BJ (cell line): ENCODE results near the gene DCDC1. TPM values are rescaled to one million over a fixed set of nuclear protein-coding genes. Genes with fewer than 3 reads are reported as not detected.

Experiments
- CTCF ChIA-PET: fragments of 350-600 bp; formaldehyde crosslinking; extraction: SDS; loops from one replicate; lab custom pipeline; 2021; ENCODE audit warnings: antibody characterized with exemption, inconsistent platforms; lab: Yijun Ruan, JAX
- POLR2A ChIA-PET: fragments of 300-600 bp; sonication (Branson Sonifier 250); formaldehyde crosslinking; extraction: SDS; loops from one replicate; lab custom pipeline; 2021; ENCODE audit warnings: antibody characterized with exemption; lab: Charles Lee
- DNase-seq: peaks from one replicate; pipeline ENCODE4 v3.0.0-alpha.2; 2011; ENCODE audit warnings: low read depth
- H3K27me3 ChIP-seq: 2 replicates; pipeline ENCODE4 v1.6.0; 2011; ENCODE audit warnings: low read length; ENCODE audit not compliant: control insufficient read depth, insufficient read depth
- H3K36me3 ChIP-seq: 2 replicates; pipeline ENCODE4 v1.5.1; 2011; ENCODE audit warnings: low read length; ENCODE audit not compliant: control insufficient read depth, insufficient read depth
- H3K4me3 ChIP-seq: 2 replicates; pipeline ENCODE4 v1.5.1; 2011; ENCODE audit warnings: low read depth, mild to moderate bottlenecking, control low read depth, low read length
- polyA plus RNA-seq: library from polyadenylated mRNA; depleted of rRNA; stranded (reverse); fragments of >200 nt; gene quantifications from 2 replicates; pipeline ENCODE4 v1.2.3, GENCODE V29; 2011
- TF ChIP-seq, protein P1 (sequence below): IDR thresholded peaks from 2 replicates; pipeline ENCODE4 v1.5.1; 2011; ENCODE audit warnings: low read depth, mild to moderate bottlenecking, control low read depth, inconsistent platforms, low read length, moderate library complexity; ENCODE audit not compliant: insufficient read depth

DCDC1 gene
- polyA plus RNA-seq, 1 experiment: not detected

DNA sequence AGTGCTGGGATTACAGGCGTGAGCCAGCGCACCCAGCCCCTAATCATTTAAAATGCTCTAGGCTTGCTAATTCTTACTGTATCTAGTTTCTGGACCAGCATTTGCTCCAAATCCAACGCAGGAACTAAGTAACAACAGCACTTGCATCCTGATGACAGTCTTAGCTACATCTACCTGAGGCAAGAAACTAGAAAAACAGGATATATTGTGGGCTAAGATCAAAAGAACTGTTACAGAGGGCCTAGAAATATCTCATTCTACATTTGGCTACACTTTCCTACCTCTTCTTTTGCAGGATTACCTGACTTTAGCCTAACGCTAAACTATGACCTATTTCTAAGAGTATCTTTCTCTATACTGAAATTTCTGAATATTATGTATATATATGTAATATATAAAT, 7.8 kb downstream of the DCDC1 start:
- Histone ChIP-seq H3K4me3 (no peak overlapping the region), H3K27me3 (peaks cover 3% of the 10 kb centered on the region; the same call in 1 of the 2 replicates), H3K36me3 (no peaks in the 10 kb centered on the region)
- ChIA-PET POLR2A (no interaction called here), CTCF (no interaction called here)
- TF ChIP-seq, protein P1, sequence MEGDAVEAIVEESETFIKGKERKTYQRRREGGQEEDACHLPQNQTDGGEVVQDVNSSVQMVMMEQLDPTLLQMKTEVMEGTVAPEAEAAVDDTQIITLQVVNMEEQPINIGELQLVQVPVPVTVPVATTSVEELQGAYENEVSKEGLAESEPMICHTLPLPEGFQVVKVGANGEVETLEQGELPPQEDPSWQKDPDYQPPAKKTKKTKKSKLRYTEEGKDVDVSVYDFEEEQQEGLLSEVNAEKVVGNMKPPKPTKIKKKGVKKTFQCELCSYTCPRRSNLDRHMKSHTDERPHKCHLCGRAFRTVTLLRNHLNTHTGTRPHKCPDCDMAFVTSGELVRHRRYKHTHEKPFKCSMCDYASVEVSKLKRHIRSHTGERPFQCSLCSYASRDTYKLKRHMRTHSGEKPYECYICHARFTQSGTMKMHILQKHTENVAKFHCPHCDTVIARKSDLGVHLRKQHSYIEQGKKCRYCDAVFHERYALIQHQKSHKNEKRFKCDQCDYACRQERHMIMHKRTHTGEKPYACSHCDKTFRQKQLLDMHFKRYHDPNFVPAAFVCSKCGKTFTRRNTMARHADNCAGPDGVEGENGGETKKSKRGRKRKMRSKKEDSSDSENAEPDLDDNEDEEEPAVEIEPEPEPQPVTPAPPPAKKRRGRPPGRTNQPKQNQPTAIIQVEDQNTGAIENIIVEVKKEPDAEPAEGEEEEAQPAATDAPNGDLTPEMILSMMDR: no peak
- DNase-seq: no peak

DNA sequence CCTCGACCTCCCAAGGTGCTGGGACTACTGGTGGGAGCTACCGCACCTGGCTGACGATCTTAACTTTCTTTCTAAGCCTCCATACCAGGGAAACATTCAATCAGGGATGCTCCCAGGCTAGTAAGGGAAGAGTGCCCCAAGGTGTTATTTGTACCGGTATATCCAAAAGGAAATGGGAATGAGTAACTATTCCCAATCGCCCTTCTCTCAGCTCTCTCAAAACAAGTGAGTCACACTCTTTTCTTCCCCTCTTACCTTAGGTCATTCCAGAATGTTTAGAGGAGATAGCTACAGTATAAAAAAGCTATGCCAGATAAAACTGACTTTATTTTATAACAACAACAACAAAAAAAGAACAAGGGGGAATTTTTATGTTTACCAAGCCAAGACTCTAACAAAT, 13.7 kb downstream of the DCDC1 start:
- POLR2A ChIA-PET: no interaction called here

DNA sequence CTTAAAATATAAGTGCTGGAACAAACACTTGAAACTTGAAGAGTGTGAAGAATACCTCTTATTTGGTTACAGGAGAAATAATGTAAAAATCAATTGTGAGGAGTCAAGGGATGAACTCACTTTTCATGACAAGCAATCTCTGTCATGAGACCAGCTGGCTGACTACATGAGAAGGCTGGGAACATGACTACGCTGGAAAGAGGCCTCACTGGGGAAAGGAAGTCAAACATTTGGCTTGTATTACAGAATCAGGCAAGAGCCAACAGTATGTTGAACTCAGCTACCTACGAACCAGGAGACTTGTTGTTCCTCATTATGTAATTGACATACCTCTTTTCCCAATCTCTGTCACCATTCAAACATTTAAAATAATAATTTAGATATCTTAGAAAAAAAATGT, 14.4 kb downstream of the DCDC1 start:
- Histone ChIP-seq H3K36me3 (no peaks in the 10 kb centered on the region), H3K27me3 (no peaks in the 10 kb centered on the region), H3K4me3 (no peak overlapping the region)
- DNase-seq: no peak
- TF ChIP-seq, protein P1: no peak
- POLR2A ChIA-PET: no interaction called here
- CTCF ChIA-PET: interaction anchor here (1.2 kb wide), 1 partner anchor 30 kb away, joined by 3 read pairs; no protein-coding TSS in a partner anchor

More for the DNA sequence above, 13.7 kb downstream of the DCDC1 start:
- no peaks in the 10 kb centered on the region for H3K36me3 ChIP-seq
- CTCF ChIA-PET: interaction anchor here (1.2 kb wide), 1 partner anchor 31 kb away, joined by 3 read pairs; no protein-coding TSS in a partner anchor
- H3K27me3 ChIP-seq: no peaks in the 10 kb centered on the region
- DNase-seq: no peak
- H3K4me3 ChIP-seq: no peak overlapping the region
- TF ChIP-seq, protein P1: no peak

DNA sequence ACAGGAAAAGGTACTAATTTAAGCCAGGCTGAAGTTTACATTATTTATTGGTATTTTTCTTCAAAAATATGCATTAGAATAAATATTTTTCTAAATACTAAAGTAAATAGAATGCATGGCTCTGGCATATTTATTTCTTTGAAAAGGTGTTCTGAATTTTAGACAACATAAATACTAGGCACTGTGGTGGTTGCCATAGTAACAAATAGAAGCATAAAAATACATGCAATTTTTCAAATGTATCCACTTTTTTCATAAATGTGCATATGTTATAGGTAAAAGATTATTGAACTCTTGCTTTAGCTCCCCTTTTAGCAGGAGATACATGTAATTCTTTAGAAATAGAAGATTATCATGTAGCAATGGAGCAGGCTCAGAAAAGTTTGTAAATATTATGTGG, 18.4 kb downstream of the DCDC1 start:
- no peaks in the 10 kb centered on the region for H3K36me3 ChIP-seq
- TF ChIP-seq, protein P1: no peak
- ChIA-PET POLR2A (no interaction called here), CTCF (interaction anchor here (2.2 kb wide), 1 partner anchor 10 kb away, joined by 13 read pairs; no protein-coding TSS in a partner anchor)
- no peak for DNase-seq
- no peak overlapping the region for H3K4me3 ChIP-seq
- H3K27me3 ChIP-seq: no peaks in the 10 kb centered on the region

DNA sequence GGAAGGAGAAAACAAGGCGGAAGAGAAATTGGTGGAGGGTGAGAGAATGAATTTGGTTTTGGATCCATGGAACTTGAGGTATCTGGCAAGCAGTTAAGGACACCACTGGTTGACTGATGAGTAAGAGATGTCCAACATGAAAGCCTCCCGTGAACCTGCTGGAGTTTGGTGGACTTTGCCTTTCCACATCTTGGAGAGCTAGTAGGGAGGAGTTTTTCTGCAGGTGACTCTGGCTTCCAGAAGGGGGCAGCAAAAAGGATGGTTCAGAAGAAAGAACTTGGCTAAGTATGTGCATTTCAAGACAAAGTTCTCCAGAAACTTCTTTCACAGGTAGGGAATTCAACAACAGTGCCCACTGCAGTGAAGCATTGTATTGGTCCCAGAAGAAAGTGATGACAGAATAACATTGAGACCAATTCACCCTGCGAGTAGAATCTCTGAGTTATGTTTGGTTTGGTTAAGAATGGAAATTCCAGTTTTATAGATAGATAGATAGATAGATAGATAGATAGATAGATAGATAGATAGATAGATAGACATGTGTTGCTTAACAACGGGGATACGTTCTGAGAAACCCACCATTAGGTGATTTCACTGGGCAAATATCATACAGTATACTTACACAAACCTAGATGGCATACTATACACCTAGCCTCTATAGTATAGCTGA, 28.5 kb downstream of the DCDC1 start:
- ChIA-PET CTCF (interaction anchor here (0.6 to 2.5 kb wide), 9 partner anchors 10 to 836 kb away, joined by 3 to 17 read pairs (median 4); no protein-coding TSS in a partner anchor), POLR2A (no interaction called here)
- Histone ChIP-seq H3K36me3 (no peaks in the 10 kb centered on the region), H3K4me3 (no peak overlapping the region), H3K27me3 (no peaks in the 10 kb centered on the region)
- no peak for DNase-seq
- TF ChIP-seq, protein P1: peak; percentile 69
